ENCODE data around the gene KCNK6. TPM values are rescaled to one million over a fixed set of nuclear protein-coding genes. Genes with fewer than 3 reads are reported as not detected.

Gene KCNK6
- total and polyA plus RNA-seq, 8 donors: 4.3 to 12.4 (median 5.2) TPM

DNA sequence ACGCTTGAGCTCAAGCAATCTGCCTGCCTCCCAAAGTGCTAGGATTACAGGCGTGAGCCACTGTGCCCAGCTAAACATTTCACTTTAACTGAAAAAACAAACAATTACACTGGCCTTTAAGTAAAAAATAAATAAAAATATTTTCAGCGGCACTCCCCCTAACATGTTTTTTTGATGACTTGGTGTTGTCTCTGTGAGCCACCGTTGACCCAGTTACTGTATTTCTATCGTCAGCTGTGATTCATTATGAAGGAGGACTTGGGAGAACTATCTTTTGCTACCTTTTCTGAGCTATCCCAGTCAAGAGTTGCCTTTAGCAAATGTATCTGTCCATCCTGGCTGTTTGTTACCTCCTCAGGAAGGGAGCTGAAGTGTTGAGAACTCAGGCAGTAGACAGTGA lies 34.1 kb upstream of the KCNK6 start:
- ATAC-seq: no peak
- peaks cover 2 to 49% of the 10 kb centered on the region in 2 donors for H3K4me1 ChIP-seq
- peaks cover 0 to 40% of the 10 kb centered on the region in 2 donors for H3K36me3 ChIP-seq
- no peaks in the 10 kb centered on the region for H3K27me3 ChIP-seq
- no peak for TF ChIP-seq CTCF (IDR thresholded peaks at IDR 0.05)
- intact Hi-C loops (cut with DNase I): no loop called here
- no peaks in the 10 kb centered on the region for H3K9me3 ChIP-seq
- no peak overlapping the region for H3K4me3 ChIP-seq
- no peak for DNase-seq
- H3K27ac ChIP-seq: no peak overlapping the region

DNA sequence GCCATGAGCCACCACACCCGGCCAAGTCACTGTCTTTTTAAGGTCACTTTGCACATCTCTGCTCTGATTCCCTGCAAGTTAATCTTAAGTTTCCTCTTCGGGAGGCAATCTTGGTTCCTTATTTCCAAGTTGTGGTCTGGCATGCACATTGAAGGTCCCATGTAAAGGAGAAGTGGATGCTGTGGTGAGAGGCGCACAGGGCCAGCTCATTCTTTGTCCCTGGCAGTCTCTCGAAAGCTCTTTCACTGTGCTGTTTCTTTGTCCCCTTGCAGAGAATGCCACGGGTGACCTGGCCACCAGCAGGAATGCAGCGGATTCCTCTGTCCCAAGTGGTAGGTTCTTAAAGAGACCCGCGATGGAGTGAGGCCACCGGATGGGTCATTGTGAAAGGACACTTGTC lies 32.0 kb upstream of the KCNK6 start:
- no peak for TF ChIP-seq CTCF (IDR thresholded peaks at IDR 0.05)
- ATAC-seq (peak; percentile 27), DNase-seq (peak in 1 of 4 donors; percentile 24)
- no peaks in the 10 kb centered on the region for H3K9me3 ChIP-seq
- H3K4me3 ChIP-seq: no peak overlapping the region
- no peaks in the 10 kb centered on the region for H3K27me3 ChIP-seq
- H3K4me1 ChIP-seq: peaks cover 5 to 52% of the 10 kb centered on the region in 2 donors
- H3K27ac ChIP-seq: peak overlapping the region in 1 of 2 donors; percentile 41
- peaks cover 0 to 60% of the 10 kb centered on the region in 2 donors for H3K36me3 ChIP-seq
- intact Hi-C loops (cut with DNase I): no loop called here

DNA sequence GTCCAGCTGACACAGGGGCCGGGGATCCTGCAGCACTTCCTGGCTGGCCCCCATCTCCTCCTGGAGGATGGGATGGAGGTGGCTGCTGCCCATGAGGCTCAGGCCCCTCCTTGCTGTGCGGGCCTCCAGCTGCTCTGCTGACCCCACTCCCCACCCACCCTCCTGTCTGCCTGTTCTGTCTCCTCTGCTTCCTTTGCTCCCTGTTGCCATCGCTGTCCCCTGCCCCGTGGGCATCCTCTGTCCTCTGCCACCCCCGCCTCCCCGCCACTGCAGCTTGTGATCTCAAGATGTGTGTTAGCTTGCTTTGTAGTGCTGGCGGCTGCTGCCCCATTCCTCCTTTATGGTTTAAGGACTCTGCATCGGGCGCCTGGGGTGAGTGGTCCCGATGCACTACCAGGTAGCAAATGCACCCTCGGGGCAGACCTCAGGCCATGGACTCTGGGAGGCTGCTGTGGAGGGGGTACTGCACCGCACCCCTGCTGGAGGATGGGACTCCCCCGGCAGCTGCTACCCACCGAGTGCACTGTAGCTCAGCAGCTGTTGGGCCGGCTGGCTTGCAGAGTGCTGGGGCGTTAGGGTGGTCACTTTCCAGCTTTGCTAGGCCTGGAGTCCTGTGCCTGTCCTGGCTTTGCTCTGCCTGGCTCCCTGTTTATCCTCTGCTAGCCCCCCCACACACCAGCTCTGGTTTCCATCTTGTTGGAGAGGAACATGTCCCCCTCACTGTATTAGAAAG lies 31.4 kb upstream of the KCNK6 start:
- peak in 1 of 4 donors; percentile 49 for DNase-seq
- no peak for TF ChIP-seq CTCF (IDR thresholded peaks at IDR 0.05)
- H3K36me3 ChIP-seq: peaks cover 0 to 67% of the 10 kb centered on the region in 2 donors
- no peaks in the 10 kb centered on the region for H3K27me3 ChIP-seq
- no peak overlapping the region for H3K4me3 ChIP-seq
- no peaks in the 10 kb centered on the region for H3K9me3 ChIP-seq
- peaks cover 5 to 48% of the 10 kb centered on the region in 2 donors for H3K4me1 ChIP-seq
- H3K27ac ChIP-seq: no peak overlapping the region
- intact Hi-C loops (cut with DNase I): no loop called here
- no peak for ATAC-seq

GRCh38 chr19:38289955-38290354 lies 29.7 kb upstream of the KCNK6 start:
- peak in 1 of 4 donors; percentile 21 for DNase-seq
- no peak for TF ChIP-seq CTCF (IDR thresholded peaks at IDR 0.05)
- no peak overlapping the region for H3K27ac ChIP-seq
- peaks cover 0 to 76% of the 10 kb centered on the region in 2 donors for H3K36me3 ChIP-seq
- no peak overlapping the region for H3K4me3 ChIP-seq
- ATAC-seq: no peak
- H3K9me3 ChIP-seq: no peaks in the 10 kb centered on the region
- H3K27me3 ChIP-seq: no peaks in the 10 kb centered on the region
- intact Hi-C loops (cut with DNase I): no loop called here
- H3K4me1 ChIP-seq: peaks cover 5 to 33% of the 10 kb centered on the region in 2 donors

- H3K4me1 ChIP-seq: peaks cover 5 to 28% of the 10 kb centered on the region in 2 donors
- H3K9me3 ChIP-seq: no peaks in the 10 kb centered on the region
- DNase-seq: peak in 3 of 4 donors; percentile 63 to 77 (median 71)
- intact Hi-C loops (cut with DNase I): no loop called here
- peaks cover 0 to 72% of the 10 kb centered on the region in 2 donors for H3K36me3 ChIP-seq
- H3K27me3 ChIP-seq: no peaks in the 10 kb centered on the region
- H3K27ac ChIP-seq: peak overlapping the region; percentile 2 to 30
- TF ChIP-seq CTCF (IDR thresholded peaks at IDR 0.05): no peak
- peak; percentile 82 for ATAC-seq
- H3K4me3 ChIP-seq: no peak overlapping the region
Measured at GRCh38 chr19:38290631-38291147, 29.0 kb upstream of the KCNK6 start.
